Epithelial cell of proximal tubule (primary cell): ENCODE data around the gene LRMDA. TPM values are rescaled to one million over a fixed set of nuclear protein-coding genes. Genes with fewer than 3 reads are reported as not detected.

Experiments used
- DNase-seq: peaks from one replicate; pipeline ENCODE4 v3.0.0-alpha.2; 2011; ENCODE audit warnings: low read depth
- H3K4me3 ChIP-seq: 2 replicates; pipeline ENCODE4 v1.5.1; 2011; ENCODE audit warnings: low read depth, mild to moderate bottlenecking, low read length
- CTCF ChIP-seq: conservative IDR thresholded peaks from 2 replicates; pipeline ENCODE4 v1.5.1; 2012; ENCODE audit warnings: low read depth, mild to moderate bottlenecking, low read length
- total RNA-seq: library from RNA; depleted of rRNA; stranded (reverse); fragments of >200 nt; gene quantifications from 2 replicates; pipeline ENCODE4 v1.2.3, GENCODE V29; 2015

The LRMDA gene
- total RNA-seq, 1 donor from 2014 or later, result 0.75 TPM

GRCh38 chr10:76375761-76376160, 944.3 kb downstream of the LRMDA start:
- no peak overlapping the region for H3K4me3 ChIP-seq
- no peak for DNase-seq
- TF ChIP-seq CTCF, result no peak

- H3K4me3 ChIP-seq, result no peak overlapping the region
- no peak for TF ChIP-seq CTCF
- peak; percentile 13 for DNase-seq
Measured at GRCh38 chr10:76382381-76382851, 951.0 kb downstream of the LRMDA start.

GRCh38 chr10:76388321-76389023, 957.0 kb downstream of the LRMDA start:
- DNase-seq, result no peak
- no peak for TF ChIP-seq CTCF

GRCh38 chr10:76393875-76394706, 962.7 kb downstream of the LRMDA start:
- H3K4me3 ChIP-seq, result no peak overlapping the region
- DNase-seq, result no peak
- no peak for TF ChIP-seq CTCF

More at GRCh38 chr10:76388321-76389023, 957.0 kb downstream of the LRMDA start:
- H3K4me3 ChIP-seq, result no peak overlapping the region

- no peak for TF ChIP-seq CTCF
- H3K4me3 ChIP-seq, result no peak overlapping the region
- no peak for DNase-seq
Measured at GRCh38 chr10:76394707-76395042, 963.3 kb downstream of the LRMDA start.

- DNase-seq, result no peak
- no peak for TF ChIP-seq CTCF
Measured at GRCh38 chr10:76395251-76395650, 963.8 kb downstream of the LRMDA start.

More at GRCh38 chr10:76395251-76395650, 963.8 kb downstream of the LRMDA start:
- no peak overlapping the region for H3K4me3 ChIP-seq
